Osteoblast (primary cell): ENCODE measurements around the gene PLRG1. TPM values are rescaled to one million over a fixed set of nuclear protein-coding genes. Genes with fewer than 3 reads are reported as not detected.
A peak's percentile ranks its signal among the peaks of the same experiment; 100 is the strongest.

Experiments
- DNase-seq: peaks from one replicate; pipeline ENCODE4 v3.0.0; 2011; ENCODE audit warnings: low spot score, mixed read lengths; ENCODE audit not compliant: insufficient read length; ENCODE audit errors: missing footprints
- H2AFZ ChIP-seq: 2 replicates; pipeline ENCODE4 v1.6.0; 2011; ENCODE audit warnings: mild to moderate bottlenecking, low read length
- H3K27ac ChIP-seq: 2 replicates; pipeline ENCODE4 v1.5.1; 2011; ENCODE audit warnings: mild to moderate bottlenecking, low read depth, low read length, moderate library complexity
- H3K27me3 ChIP-seq: 2 replicates; pipeline ENCODE4 v1.6.0; 2012; ENCODE audit warnings: mild to moderate bottlenecking, control low read depth, inconsistent platforms, low read length, moderate library complexity; ENCODE audit not compliant: insufficient read depth
- H3K36me3 ChIP-seq: 2 replicates; pipeline ENCODE4 v1.5.1; 2011; ENCODE audit warnings: mild to moderate bottlenecking, low read length, control low read depth, moderate library complexity; ENCODE audit not compliant: insufficient read depth
- H3K4me1 ChIP-seq: 2 replicates; pipeline ENCODE4 v1.5.1; 2011; ENCODE audit warnings: mild to moderate bottlenecking, low read length, control low read depth, moderate library complexity; ENCODE audit not compliant: insufficient read depth
- H3K4me2 ChIP-seq: 2 replicates; pipeline ENCODE4 v1.6.0; 2011; ENCODE audit warnings: mild to moderate bottlenecking, low read length; ENCODE audit not compliant: insufficient read depth
- H3K4me3 ChIP-seq: fragments of 200-600 bp; sonication (generic); 3 replicates; pipeline ENCODE4 v1.5.1; 2012; ENCODE audit warnings: mild to moderate bottlenecking, low read length, inconsistent platforms; ENCODE audit not compliant: insufficient read depth
- H3K79me2 ChIP-seq: 2 replicates; pipeline ENCODE4 v1.6.0; 2012; ENCODE audit warnings: mild to moderate bottlenecking, low read length, control low read depth, inconsistent platforms; ENCODE audit not compliant: insufficient read depth
- H3K9me3 ChIP-seq: 2 replicates; pipeline ENCODE4 v1.5.1; 2011; ENCODE audit warnings: low read depth, low read length, control low read depth
- H4K20me1 ChIP-seq: 2 replicates; pipeline ENCODE4 v1.6.0; 2012; ENCODE audit warnings: mild to moderate bottlenecking, low read length, control low read depth; ENCODE audit not compliant: insufficient read depth
- CTCF ChIP-seq: IDR thresholded peaks from 2 replicates; pipeline ENCODE4 v1.5.1; 2011; ENCODE audit warnings: mild to moderate bottlenecking, low read depth, low read length, moderate library complexity; ENCODE audit errors: extremely low read depth
- total RNA-seq: library from RNA; depleted of rRNA; stranded (reverse); fragments of >200 nt; gene quantifications from 2 replicates; pipeline ENCODE4 v1.2.3, GENCODE V29; 2012

PLRG1 gene
- total RNA-seq, 1 donor: 81.8 TPM

- no peak for TF ChIP-seq CTCF
- Histone ChIP-seq H4K20me1 (no peaks in the 10 kb centered on the region), H3K27me3 (no peaks in the 10 kb centered on the region), H3K4me3 (no peak overlapping the region), H3K79me2 (no peaks in the 10 kb centered on the region), H2AFZ (no peak overlapping the region), H3K27ac (no peak overlapping the region), H3K36me3 (no peaks in the 10 kb centered on the region), H3K9me3 (no peaks in the 10 kb centered on the region), H3K4me2 (no peak overlapping the region), H3K4me1 (no peaks in the 10 kb centered on the region)
- no peak for DNase-seq
These were observed 43.0 kb downstream of the PLRG1 start for GRCh38 chr4:154507156-154507555.

- TF ChIP-seq CTCF: peak; percentile 52
- no peaks in the 10 kb centered on the region for H3K9me3 ChIP-seq
- no peaks in the 10 kb centered on the region for H3K79me2 ChIP-seq
- no peaks in the 10 kb centered on the region for H3K27me3 ChIP-seq
- H3K4me1 ChIP-seq: no peaks in the 10 kb centered on the region
- no peak overlapping the region for H3K4me3 ChIP-seq
- DNase-seq: no peak
- no peaks in the 10 kb centered on the region for H4K20me1 ChIP-seq
- no peaks in the 10 kb centered on the region for H3K36me3 ChIP-seq
- H3K4me2 ChIP-seq: no peak overlapping the region
- no peak overlapping the region for H3K27ac ChIP-seq
- no peak overlapping the region for H2AFZ ChIP-seq
These were observed 43.9 kb downstream of the PLRG1 start for GRCh38 chr4:154506253-154506652.

- H3K4me3 ChIP-seq: no peak overlapping the region
- H3K4me1 ChIP-seq: no peaks in the 10 kb centered on the region
- H2AFZ ChIP-seq: no peak overlapping the region
- no peaks in the 10 kb centered on the region for H3K9me3 ChIP-seq
- peak; percentile 53 for TF ChIP-seq CTCF
- no peak overlapping the region for H3K4me2 ChIP-seq
- no peaks in the 10 kb centered on the region for H3K79me2 ChIP-seq
- no peaks in the 10 kb centered on the region for H3K36me3 ChIP-seq
- H4K20me1 ChIP-seq: no peaks in the 10 kb centered on the region
- no peaks in the 10 kb centered on the region for H3K27me3 ChIP-seq
- DNase-seq: no peak
- no peak overlapping the region for H3K27ac ChIP-seq
These were observed 46.6 kb downstream of the PLRG1 start for GRCh38 chr4:154503598-154503997.

GRCh38 chr4:154502111-154502510, 48.1 kb downstream of the PLRG1 start:
- Histone ChIP-seq H3K4me3 (no peak overlapping the region), H3K79me2 (no peaks in the 10 kb centered on the region), H3K36me3 (no peaks in the 10 kb centered on the region), H2AFZ (no peak overlapping the region), H3K4me1 (no peaks in the 10 kb centered on the region), H3K27ac (no peak overlapping the region), H4K20me1 (no peaks in the 10 kb centered on the region), H3K9me3 (no peaks in the 10 kb centered on the region), H3K4me2 (no peak overlapping the region), H3K27me3 (no peaks in the 10 kb centered on the region)
- no peak for DNase-seq
- TF ChIP-seq CTCF: no peak
